ENCODE results near the gene PLXNB1. TPM values are rescaled to one million over a fixed set of nuclear protein-coding genes. Genes with fewer than 3 reads are reported as not detected.

PLXNB1 gene
- total RNA-seq, 5 donors from 2014 or later (not counting 1 experiment from before 2014, with no cell fraction given), result 2.5 to 6.9 (median 5.9) TPM

GRCh38 chr3:48436855-48437254 is 7.0 kb upstream of the PLXNB1 start:
- WGBS (ENCODE audit: insufficient coverage), result 93% methylated on average over 7 of the region's 7 CpGs
- H3K27ac ChIP-seq (ENCODE audit: low read length), result no peak overlapping the region
- H3K4me1 ChIP-seq (ENCODE audit: control insufficient read depth in 1 of 2, extremely low read depth in 1 of 2, insufficient read depth in 2 of 2, low read length in 2 of 2), result peaks cover 12 to 50% of the 10 kb centered on the region in 2 experiments
- H3K9me3 ChIP-seq, result no peaks in the 10 kb centered on the region
- H3K27ac Mint-ChIP-seq, result no peak overlapping the region
- ChIA-PET POLR2A (no interaction called here), CTCF (interaction anchor here (0.8 to 3.0 kb wide), 25 partner anchors 9 to 196 kb away, joined by 3 to 113 read pairs (median 11); partner anchors contain the start of genes ATRIP (in 1 of the 2), PFKFB4 (in 1 of the 2), SHISA5 (in 1 of the 2) and ZNF589 (in 1 of the 2))
- H3K4me3 ChIP-seq (ENCODE audit: control insufficient read depth in 1 of 2, extremely low read depth in 1 of 2, low read length in 1 of 2), result no peak overlapping the region
- H3K4me3 Mint-ChIP-seq, result no peak overlapping the region
- H3K36me3 Mint-ChIP-seq, result peaks cover 8% of the 10 kb centered on the region
- no peaks in the 10 kb centered on the region for H3K9me3 Mint-ChIP-seq
- H3K36me3 ChIP-seq (ENCODE audit: control insufficient read depth in 2 of 2, extremely low read depth in 1 of 2, insufficient read depth in 1 of 2, low read length in 1 of 2), result peaks cover 6 to 23% of the 10 kb centered on the region in 2 donors
- H3K4me1 Mint-ChIP-seq, result peaks cover 33 to 41% (median 37%) of the 10 kb centered on the region in 3 donors
- no peak for DNase-seq
- no peak for ATAC-seq (replicated peaks in 1 of 4)
- no peaks in the 10 kb centered on the region for H3K27me3 ChIP-seq (replicated peaks in 1 of 2; ENCODE audit: control insufficient read depth in 2 of 2, extremely low read depth in 1 of 2, insufficient read depth in 2 of 2, low read length in 1 of 2)
- H3K27me3 Mint-ChIP-seq, result no peaks in the 10 kb centered on the region

- peaks cover 29 to 36% (median 33%) of the 10 kb centered on the region in 3 donors for H3K4me1 Mint-ChIP-seq
- POLR2A ChIA-PET, result interaction anchor here (0.6 to 1.0 kb wide), 2 partner anchors 9 to 164 kb away, joined by 3 read pairs; no protein-coding TSS in a partner anchor
- Histone ChIP-seq H3K4me3 (ENCODE audit: control insufficient read depth in 1 of 2, extremely low read depth in 1 of 2, low read length in 1 of 2) (no peak overlapping the region), H3K9me3 (no peaks in the 10 kb centered on the region), H3K27me3 (replicated peaks in 1 of 2; ENCODE audit: control insufficient read depth in 2 of 2, extremely low read depth in 1 of 2, insufficient read depth in 2 of 2, low read length in 1 of 2) (no peaks in the 10 kb centered on the region), H3K27ac (ENCODE audit: low read length) (peak overlapping the region; percentile 34), H3K4me1 (ENCODE audit: control insufficient read depth in 1 of 2, extremely low read depth in 1 of 2, insufficient read depth in 2 of 2, low read length in 2 of 2) (peaks cover 8 to 46% of the 10 kb centered on the region in 2 experiments), H3K36me3 (ENCODE audit: control insufficient read depth in 2 of 2, extremely low read depth in 1 of 2, insufficient read depth in 1 of 2, low read length in 1 of 2) (peaks cover 6 to 18% of the 10 kb centered on the region in 2 donors)
- CTCF ChIA-PET, result interaction anchor here (0.6 to 3.0 kb wide), 63 partner anchors 9 to 242 kb away, joined by 3 to 113 read pairs (median 4); partner anchors contain the start of genes ATRIP (in 1 of the 2), PFKFB4 (in 1 of the 2), SHISA5 (in 1 of the 2) and ZNF589 (in 1 of the 2)
- ATAC-seq (replicated peaks in 1 of 4), result no peak
- H3K27me3 Mint-ChIP-seq, result no peaks in the 10 kb centered on the region
- 72% methylated on average over 1 of the region's 1 CpG for WGBS (ENCODE audit: insufficient coverage)
- H3K27ac Mint-ChIP-seq, result no peak overlapping the region
- DNase-seq, result no peak
- peaks cover 8% of the 10 kb centered on the region for H3K36me3 Mint-ChIP-seq
- no peaks in the 10 kb centered on the region for H3K9me3 Mint-ChIP-seq
- H3K4me3 Mint-ChIP-seq, result no peak overlapping the region
Observed at GRCh38 chr3:48436477-48436787, 6.5 kb upstream of the PLXNB1 start.

GRCh38 chr3:48435774-48436476 is 6.0 kb upstream of the PLXNB1 start:
- peaks cover 7% of the 10 kb centered on the region for H3K36me3 Mint-ChIP-seq
- peak; percentile 66 to 95 (median 80) for DNase-seq
- Histone ChIP-seq H3K36me3 (ENCODE audit: control insufficient read depth in 2 of 2, extremely low read depth in 1 of 2, insufficient read depth in 1 of 2, low read length in 1 of 2) (peaks cover 6 to 15% of the 10 kb centered on the region in 2 donors), H3K9me3 (no peaks in the 10 kb centered on the region), H3K27ac (ENCODE audit: low read length) (peak overlapping the region; percentile 34), H3K4me1 (ENCODE audit: control insufficient read depth in 1 of 2, extremely low read depth in 1 of 2, insufficient read depth in 2 of 2, low read length in 2 of 2) (peaks cover 6 to 41% of the 10 kb centered on the region in 2 experiments), H3K27me3 (replicated peaks in 1 of 2; ENCODE audit: control insufficient read depth in 2 of 2, extremely low read depth in 1 of 2, insufficient read depth in 2 of 2, low read length in 1 of 2) (no peaks in the 10 kb centered on the region), H3K4me3 (ENCODE audit: control insufficient read depth in 1 of 2, extremely low read depth in 1 of 2, low read length in 1 of 2) (no peak overlapping the region)
- no peak overlapping the region for H3K4me3 Mint-ChIP-seq
- H3K9me3 Mint-ChIP-seq, result no peaks in the 10 kb centered on the region
- CTCF ChIA-PET, result interaction anchor here (0.6 to 3.0 kb wide), 66 partner anchors 9 to 241 kb away, joined by 3 to 113 read pairs (median 4); partner anchors contain the start of genes ATRIP (in 1 of the 2), PFKFB4 (in 1 of the 2), SHISA5 (in 1 of the 2) and ZNF589 (in 1 of the 2)
- POLR2A ChIA-PET, result interaction anchor here (0.6 to 1.0 kb wide), 3 partner anchors 9 to 163 kb away, joined by 3 to 4 read pairs (median 3); no protein-coding TSS in a partner anchor
- peak; percentile 35 to 55 (median 40) for ATAC-seq (replicated peaks in 1 of 4)
- H3K27ac Mint-ChIP-seq, result no peak overlapping the region
- peaks cover 28 to 35% (median 34%) of the 10 kb centered on the region in 3 donors for H3K4me1 Mint-ChIP-seq
- 58% methylated on average over 5 of the region's 7 CpGs for WGBS (ENCODE audit: insufficient coverage)
- no peaks in the 10 kb centered on the region for H3K27me3 Mint-ChIP-seq

- no peak for ATAC-seq (replicated peaks in 1 of 4)
- DNase-seq, result no peak
- ChIA-PET POLR2A (no interaction called here), CTCF (interaction anchor here (0.6 to 3.0 kb wide), 18 partner anchors 28 to 167 kb away, joined by 3 to 113 read pairs (median 7); a partner anchor contains a TSS)
- no peaks in the 10 kb centered on the region for H3K27me3 Mint-ChIP-seq
- Histone ChIP-seq H3K4me3 (ENCODE audit: control insufficient read depth in 1 of 2, extremely low read depth in 1 of 2, low read length in 1 of 2) (no peak overlapping the region), H3K27me3 (replicated peaks in 1 of 2; ENCODE audit: control insufficient read depth in 2 of 2, extremely low read depth in 1 of 2, insufficient read depth in 2 of 2, low read length in 1 of 2) (no peaks in the 10 kb centered on the region), H3K36me3 (ENCODE audit: control insufficient read depth in 2 of 2, extremely low read depth in 1 of 2, insufficient read depth in 1 of 2, low read length in 1 of 2) (peaks cover 6 to 15% of the 10 kb centered on the region in 2 donors), H3K4me1 (ENCODE audit: control insufficient read depth in 1 of 2, extremely low read depth in 1 of 2, insufficient read depth in 2 of 2, low read length in 2 of 2) (peaks cover 4 to 37% of the 10 kb centered on the region in 2 experiments), H3K27ac (ENCODE audit: low read length) (no peak overlapping the region), H3K9me3 (no peaks in the 10 kb centered on the region)
- H3K36me3 Mint-ChIP-seq, result peaks cover 4% of the 10 kb centered on the region
- H3K4me1 Mint-ChIP-seq, result peaks cover 34 to 41% (median 37%) of the 10 kb centered on the region in 3 donors
- 92% methylated on average over 2 of the region's 4 CpGs for WGBS (ENCODE audit: insufficient coverage)
- no peaks in the 10 kb centered on the region for H3K9me3 Mint-ChIP-seq
- H3K4me3 Mint-ChIP-seq, result no peak overlapping the region
- H3K27ac Mint-ChIP-seq, result no peak overlapping the region
Observed at GRCh38 chr3:48435223-48435595, 5.3 kb upstream of the PLXNB1 start.

GRCh38 chr3:48434591-48435222 is 4.8 kb upstream of the PLXNB1 start:
- no peaks in the 10 kb centered on the region for H3K9me3 Mint-ChIP-seq
- H3K4me3 Mint-ChIP-seq, result no peak overlapping the region
- ChIA-PET POLR2A (no interaction called here), CTCF (interaction anchor here in 1 of 2 donors (0.6 to 1.9 kb wide), 4 partner anchors 9 to 197 kb away, joined by 3 to 32 read pairs (median 6); no protein-coding TSS in a partner anchor)
- peaks cover 0 to 4% of the 10 kb centered on the region in 2 experiments for H3K27me3 ChIP-seq (replicated peaks in 1 of 2; ENCODE audit: control insufficient read depth in 2 of 2, extremely low read depth in 1 of 2, insufficient read depth in 2 of 2, low read length in 1 of 2)
- no peaks in the 10 kb centered on the region for H3K27me3 Mint-ChIP-seq
- peaks cover 3 to 38% of the 10 kb centered on the region in 2 experiments for H3K4me1 ChIP-seq (ENCODE audit: control insufficient read depth in 1 of 2, extremely low read depth in 1 of 2, insufficient read depth in 2 of 2, low read length in 2 of 2)
- 76% methylated on average over 13 of the region's 15 CpGs for WGBS (ENCODE audit: insufficient coverage)
- H3K4me3 ChIP-seq (ENCODE audit: control insufficient read depth in 1 of 2, extremely low read depth in 1 of 2, low read length in 1 of 2), result no peak overlapping the region
- H3K9me3 ChIP-seq, result no peaks in the 10 kb centered on the region
- H3K4me1 Mint-ChIP-seq, result peaks cover 32 to 36% (median 33%) of the 10 kb centered on the region in 3 donors
- no peak overlapping the region for H3K27ac ChIP-seq (ENCODE audit: low read length)
- DNase-seq, result peak in 2 of 35 experiments; percentile 19 to 37
- peaks cover 4% of the 10 kb centered on the region for H3K36me3 Mint-ChIP-seq
- ATAC-seq (replicated peaks in 1 of 4), result no peak
- no peak overlapping the region for H3K27ac Mint-ChIP-seq
- H3K36me3 ChIP-seq (ENCODE audit: control insufficient read depth in 2 of 2, extremely low read depth in 1 of 2, insufficient read depth in 1 of 2, low read length in 1 of 2), result peaks cover 6 to 15% of the 10 kb centered on the region in 2 donors

- no peak for ATAC-seq (replicated peaks in 1 of 4)
- POLR2A ChIA-PET, result no interaction called here
- H3K4me3 Mint-ChIP-seq, result no peak overlapping the region
Observed at GRCh38 chr3:48433472-48434118, 3.7 kb upstream of the PLXNB1 start.

More at GRCh38 chr3:48433472-48434118, 3.7 kb upstream of the PLXNB1 start:
- Histone ChIP-seq H3K9me3 (no peaks in the 10 kb centered on the region), H3K36me3 (ENCODE audit: control insufficient read depth in 2 of 2, extremely low read depth in 1 of 2, insufficient read depth in 1 of 2, low read length in 1 of 2) (peaks cover 6 to 15% of the 10 kb centered on the region in 2 donors), H3K27ac (ENCODE audit: low read length) (no peak overlapping the region), H3K4me1 (ENCODE audit: control insufficient read depth in 1 of 2, extremely low read depth in 1 of 2, insufficient read depth in 2 of 2, low read length in 2 of 2) (peaks cover 0 to 37% of the 10 kb centered on the region in 2 experiments), H3K27me3 (replicated peaks in 1 of 2; ENCODE audit: control insufficient read depth in 2 of 2, extremely low read depth in 1 of 2, insufficient read depth in 2 of 2, low read length in 1 of 2) (peaks cover 0 to 7% of the 10 kb centered on the region in 2 experiments), H3K4me3 (ENCODE audit: control insufficient read depth in 1 of 2, extremely low read depth in 1 of 2, low read length in 1 of 2) (no peak overlapping the region)
- DNase-seq, result no peak
- Mint-ChIP-seq H3K9me3 (no peaks in the 10 kb centered on the region), H3K27me3 (no peaks in the 10 kb centered on the region), H3K4me1 (peaks cover 25 to 27% (median 26%) of the 10 kb centered on the region in 3 donors), H3K27ac (no peak overlapping the region), H3K36me3 (peaks cover 4% of the 10 kb centered on the region)
- WGBS (ENCODE audit: insufficient coverage), result 96% methylated on average over 9 of the region's 12 CpGs
- CTCF ChIA-PET, result interaction anchor here in 1 of 2 donors (0.7 to 1.7 kb wide), 3 partner anchors 10 to 574 kb away, joined by 3 to 8 read pairs (median 3); no protein-coding TSS in a partner anchor

Data from T-cell (primary cell).